H4 (cell line): ENCODE results near the gene SAMD4B. TPM values are rescaled to one million over a fixed set of nuclear protein-coding genes. Genes with fewer than 3 reads are reported as not detected.
"Not testable (repeated sequence)": the region's sequence is repeated elsewhere in the genome, so short reads cannot be mapped to it uniquely, and the experiment has no call there.

Source experiments
- DNase-seq: peaks from one replicate; pipeline ENCODE4 v3.0.0-alpha.2; 2015; ENCODE audit warnings: low spot score
- total RNA-seq: library from RNA; depleted of rRNA; stranded (reverse); fragments of >200 nt; shearing (Covaris generic); gene quantifications from 2 replicates; pipeline ENCODE4 v1.2.3, GENCODE V29; 2014; rRNA removed

SAMD4B gene
- 33.9 and 35.3 TPM in 2 replicates for total RNA-seq

- peak; percentile 96 for DNase-seq
Measured at GRCh38 chr19:39341719-39342604, at the start of gene SAMD4B. TSS of gene SAMD4B (plus strand) at chr19:39342421. CDS start at chr19:39356894, 14,473 bp downstream.

- DNase-seq = no peak
Measured at GRCh38 chr19:39293394-39293793, 48.8 kb upstream of the SAMD4B start.

GRCh38 chr19:39296055-39296645, 46.1 kb upstream of the SAMD4B start, which contains the start of gene IFNL1:
TSS of gene IFNL1 (plus strand) at chr19:39296407. CDS start at chr19:39296422, 15 bp downstream.
- no peak for DNase-seq

GRCh38 chr19:39296906-39297305, 45.3 kb upstream of the SAMD4B start:
- no peak for DNase-seq

GRCh38 chr19:39297931-39298634, 44.1 kb upstream of the SAMD4B start:
- no peak for DNase-seq

- DNase-seq = no peak
Measured at GRCh38 chr19:39299404-39299803, 42.8 kb upstream of the SAMD4B start.

- no peak for DNase-seq
Measured at GRCh38 chr19:39299832-39300231, 42.4 kb upstream of the SAMD4B start.

- no peak for DNase-seq
Measured at GRCh38 chr19:39301021-39301420, 41.2 kb upstream of the SAMD4B start.

- no peak for DNase-seq
Measured at GRCh38 chr19:39301562-39301961, 40.7 kb upstream of the SAMD4B start.

GRCh38 chr19:39303373-39304184, 38.6 kb upstream of the SAMD4B start:
- DNase-seq = no peak

- DNase-seq = no peak
Measured at GRCh38 chr19:39304185-39304513, 38.1 kb upstream of the SAMD4B start.

- DNase-seq = no peak
Measured at GRCh38 chr19:39304701-39305571, 37.3 kb upstream of the SAMD4B start.

- no peak for DNase-seq
Measured at GRCh38 chr19:39306075-39306474, 36.1 kb upstream of the SAMD4B start.

GRCh38 chr19:39307046-39307821, 35.0 kb upstream of the SAMD4B start:
- DNase-seq = no peak

GRCh38 chr19:39307822-39308530, 34.2 kb upstream of the SAMD4B start:
- no peak for DNase-seq

- no peak for DNase-seq
Measured at GRCh38 chr19:39308531-39309304, 33.5 kb upstream of the SAMD4B start.

- DNase-seq = not testable (repeated sequence)
Measured at GRCh38 chr19:39309305-39309670, 32.9 kb upstream of the SAMD4B start.

- no peak for DNase-seq
Measured at GRCh38 chr19:39310558-39311311, 31.5 kb upstream of the SAMD4B start.
